ENCODE results near the gene THSD7B. TPM values are rescaled to one million over a fixed set of nuclear protein-coding genes. Genes with fewer than 3 reads are reported as not detected.

THSD7B gene
- polyA plus RNA-seq, 2 of the 4 experiments (the other 2 are of a cell fraction) = not detected

- DNase-seq (ENCODE audit: low read depth in 1 of 2, low spot score in 1 of 2) = no peak
- no peak for ATAC-seq
- Histone ChIP-seq H3K9me3 (no peaks in the 10 kb centered on the region), H3K4me3 (no peak overlapping the region), H3K27ac (no peak overlapping the region), H3K4me2 (no peak overlapping the region), H3K4me1 (no peaks in the 10 kb centered on the region)
- FAIRE-seq = no peak
- ChIA-PET POLR2A (no interaction called here), CTCF (no interaction called here)
- TF ChIP-seq BHLHE40 (IDR thresholded peaks at IDR 0.05; ENCODE audit: low read depth, low read length) = no peak
- TF ChIP-seq TP53 (CRISPR knock-in tag; IDR thresholded peaks at IDR 0.05) = no peak
- no peak for TF ChIP-seq CTCF (IDR thresholded peaks at IDR 0.05)
- TF ChIP-seq GATA3 (IDR thresholded peaks at IDR 0.05; ENCODE audit: borderline replicate concordance) = no peak
- TF ChIP-seq MAFK (IDR thresholded peaks at IDR 0.05; ENCODE audit: partially characterized antibody) = no peak
- no peak for TF ChIP-seq CHD4 (IDR thresholded peaks at IDR 0.05; ENCODE audit: borderline replicate concordance)
- TF ChIP-seq RAD21 (conservative IDR thresholded peaks at IDR 0.05 in 1 of 2, IDR thresholded peaks at IDR 0.05 in 1 of 2) = no peak
- no peak for TF ChIP-seq ZFP36 (IDR thresholded peaks at IDR 0.05; ENCODE audit: borderline replicate concordance, partially characterized antibody)
- TF ChIP-seq JUN (IDR thresholded peaks at IDR 0.05) = no peak
- TF ChIP-seq TFCP2L1 (CRISPR knock-in tag; IDR thresholded peaks at IDR 0.05) = no peak
- no peak for TF ChIP-seq HOXB13 (CRISPR knock-in tag; IDR thresholded peaks at IDR 0.05; ENCODE audit: low read depth)
- TF ChIP-seq CBX2 (IDR thresholded peaks at IDR 0.05; ENCODE audit: borderline replicate concordance, low read depth) = no peak
- no peak for TF ChIP-seq PHF8 (IDR thresholded peaks at IDR 0.05; ENCODE audit: borderline replicate concordance, low read depth)
- TF ChIP-seq NPAS2 (CRISPR knock-in tag; IDR thresholded peaks at IDR 0.05; ENCODE audit: borderline replicate concordance) = no peak
- TF ChIP-seq ZSCAN20 (CRISPR knock-in tag; IDR thresholded peaks at IDR 0.05) = no peak
- no peak for TF ChIP-seq SMC3 (IDR thresholded peaks at IDR 0.05)
- no peak for TF ChIP-seq ZC3H11A (IDR thresholded peaks at IDR 0.05)
- TF ChIP-seq NFE2L2 (conservative IDR thresholded peaks at IDR 0.05; ENCODE audit: low read length) = no peak
- TF ChIP-seq PBX3 (IDR thresholded peaks at IDR 0.05) = no peak
- no peak for TF ChIP-seq EP300 (IDR thresholded peaks at IDR 0.05)
- WGBS (ENCODE audit: missing lambda C conversion rate) = 1% methylated on average over 4 of the region's 4 CpGs
These were observed 437.0 kb downstream of the THSD7B start for GRCh38 chr2:137202318-137202717.

GRCh38 chr2:137205324-137205723, 440.0 kb downstream of the THSD7B start:
- Histone ChIP-seq H3K9me3 (no peaks in the 10 kb centered on the region), H3K27ac (no peak overlapping the region), H3K4me3 (no peak overlapping the region), H3K4me2 (no peak overlapping the region), H3K4me1 (no peaks in the 10 kb centered on the region)
- CTCF ChIA-PET = no interaction called here
- WGBS (ENCODE audit: missing lambda C conversion rate) = 5% methylated on average over 3 of the region's 3 CpGs
- TF ChIP-seq FOXS1 (CRISPR knock-in tag; IDR thresholded peaks at IDR 0.05) (no peak), ZFP36 (IDR thresholded peaks at IDR 0.05; ENCODE audit: borderline replicate concordance, partially characterized antibody) (no peak), HOXB5 (CRISPR knock-in tag; IDR thresholded peaks at IDR 0.05) (no peak), KDM5A (IDR thresholded peaks at IDR 0.05) (no peak), POLR2AphosphoS2 (conservative IDR thresholded peaks at IDR 0.05; ENCODE audit: low read length) (no peak), RFX5 (IDR thresholded peaks at IDR 0.05) (no peak), SMC3 (IDR thresholded peaks at IDR 0.05) (no peak), RCOR1 (IDR thresholded peaks at IDR 0.05; ENCODE audit: low read depth, low read length) (no peak), SREBF2 (IDR thresholded peaks at IDR 0.05) (no peak), FOSL2 (IDR thresholded peaks at IDR 0.05) (no peak), FOSL2 (CRISPR knock-in tag; IDR thresholded peaks at IDR 0.05) (no peak), HMGXB4 (CRISPR knock-in tag; IDR thresholded peaks at IDR 0.05; ENCODE audit: borderline replicate concordance) (no peak), EP300 (IDR thresholded peaks at IDR 0.05) (no peak), E2F6 (IDR thresholded peaks at IDR 0.05; ENCODE audit: borderline replicate concordance, low read depth) (no peak), NPAS2 (CRISPR knock-in tag; IDR thresholded peaks at IDR 0.05; ENCODE audit: borderline replicate concordance) (no peak), CBX2 (IDR thresholded peaks at IDR 0.05; ENCODE audit: borderline replicate concordance, low read depth) (no peak), RARB (CRISPR knock-in tag; IDR thresholded peaks at IDR 0.05) (no peak), HDAC2 (IDR thresholded peaks at IDR 0.05) (no peak), CHD4 (IDR thresholded peaks at IDR 0.05; ENCODE audit: borderline replicate concordance) (no peak), MAX (IDR thresholded peaks at IDR 0.05) (no peak)
- ATAC-seq (no peak), DNase-seq (ENCODE audit: low read depth in 1 of 2, low spot score in 1 of 2) (no peak), FAIRE-seq (no peak)
- POLR2A ChIA-PET = no interaction called here
